HepG2 (cell line): Measurements from ENCODE around the gene MACROH2A1. TPM values are rescaled to one million over a fixed set of nuclear protein-coding genes. Genes with fewer than 3 reads are reported as not detected.
A peak's percentile ranks its signal among the peaks of the same experiment; 100 is the strongest.

Source experiments
- ARID5B ChIP-seq: IDR thresholded peaks from 2 replicates; pipeline ENCODE4 v1.4.0; 2020; ENCODE audit warnings: mild to moderate bottlenecking, missing genetic modification reagents
- ELF4 ChIP-seq: sonication (generic); formaldehyde crosslinking; IDR thresholded peaks from 2 replicates; pipeline ENCODE4 v1.5.0; 2020; ENCODE audit warnings: missing genetic modification reagents, mild to moderate bottlenecking, moderate library complexity, borderline replicate concordance
- HINFP ChIP-seq: sonication (generic); formaldehyde crosslinking; IDR thresholded peaks from 2 replicates; pipeline ENCODE4 v1.4.0; 2020; ENCODE audit warnings: low read depth, mild to moderate bottlenecking, missing genetic modification reagents
- HNF4A ChIP-seq: sonication (generic); formaldehyde crosslinking; IDR thresholded peaks from 2 replicates; pipeline ENCODE4 v1.4.0; 2020; ENCODE audit warnings: missing genetic modification reagents
- MEIS2 ChIP-seq: sonication (generic); formaldehyde crosslinking; IDR thresholded peaks from 2 replicates; pipeline ENCODE4 v1.9.0; 2021; ENCODE audit warnings: mild to moderate bottlenecking, missing genetic modification reagents
- MYPOP ChIP-seq: sonication (generic); formaldehyde crosslinking; IDR thresholded peaks from 2 replicates; pipeline ENCODE4 v1.8.1; 2023; ENCODE audit warnings: mild to moderate bottlenecking, moderate library complexity, missing genetic modification reagents
- NCOA2 ChIP-seq: sonication (generic); formaldehyde crosslinking; IDR thresholded peaks from 2 replicates; pipeline ENCODE4 v1.8.0; 2022; ENCODE audit warnings: inconsistent platforms
- POLR2G ChIP-seq: fragments of 200-400 bp; formaldehyde crosslinking; IDR thresholded peaks from 2 replicates; pipeline ENCODE4 v1.6.1; 2018; ENCODE audit warnings: mild to moderate bottlenecking, low read depth, low read length, moderate library complexity
- RFX1 ChIP-seq: fragments of 450-650 bp; IDR thresholded peaks from 2 replicates; pipeline ENCODE4 v1.6.1; 2017
- SMAD9 ChIP-seq: sonication (generic); formaldehyde crosslinking; IDR thresholded peaks from 2 replicates; pipeline ENCODE4 v1.5.1; 2020; ENCODE audit warnings: mild to moderate bottlenecking, missing genetic modification reagents
- SOX13 ChIP-seq, 3 experiments: fragments of 450-650 bp in 1 of 3; sonication (generic) in 1 of 3; formaldehyde crosslinking in 1 of 3; IDR thresholded peaks in 2 of 3; conservative IDR thresholded peaks in 1 of 3; 2 replicates each; pipeline versions ENCODE4 v1.5.0 to v1.6.1; 2016 to 2020; ENCODE audit warnings: antibody characterized with exemption in 1 of 3, mild to moderate bottlenecking in 1 of 3, missing compliant biosample characterization in 1 of 3, missing genetic modification reagents in 1 of 3, moderate library complexity in 1 of 3
- TIGD3 ChIP-seq: sonication (generic); formaldehyde crosslinking; IDR thresholded peaks from 2 replicates; pipeline ENCODE4 v1.5.1; 2020; ENCODE audit warnings: mild to moderate bottlenecking, missing genetic modification reagents, borderline replicate concordance
- ZNF281 ChIP-seq: sonication (generic); formaldehyde crosslinking; IDR thresholded peaks from 2 replicates; pipeline ENCODE4 v1.4.0; 2020; ENCODE audit warnings: missing genetic modification reagents, borderline replicate concordance
- ZNF552 ChIP-seq: sonication (generic); formaldehyde crosslinking; IDR thresholded peaks from 2 replicates; pipeline ENCODE4 v1.9.0; 2022; ENCODE audit warnings: missing genetic modification reagents, mild to moderate bottlenecking, borderline replicate concordance
- ZNF556 ChIP-seq: sonication (generic); formaldehyde crosslinking; IDR thresholded peaks from 2 replicates; pipeline ENCODE4 v1.4.0; 2020; ENCODE audit warnings: mild to moderate bottlenecking, missing genetic modification reagents, borderline replicate concordance
- ZNF879 ChIP-seq: sonication (generic); formaldehyde crosslinking; IDR thresholded peaks from 2 replicates; pipeline ENCODE4 v1.8.1; 2023; ENCODE audit warnings: missing genetic modification reagents
- polyA plus RNA-seq, 8 experiments: library from polyadenylated mRNA; depleted of rRNA in 3 of 8; stranded (reverse) in 7 of 8; unstranded in 1 of 8; fragments of >200 nt; fragmentation: Illumina TruSeq in 4 of 8; extraction: Trizol in 4 of 8; gene quantifications; 2 replicates each; pipeline versions ENCODE4 v1.2.1 to v1.2.3, GENCODE V29; 2011 to 2016; ENCODE audit warnings: low read depth in 4 of 8, missing spikeins in 1 of 8, mixed read lengths in 1 of 8; ENCODE audit not compliant: insufficient read depth in 1 of 8
- total RNA-seq, 5 experiments: library from RNA; depleted of rRNA; stranded (reverse); fragments of >200 nt; fragmentation: Illumina TruSeq; extraction: Trizol; gene quantifications; 2 replicates each; pipeline ENCODE4 v1.2.3, GENCODE V29; 2016; ENCODE audit warnings: low read depth in 1 of 5

The MACROH2A1 gene
- total and polyA plus RNA-seq, 2 of the 13 experiments (the other 11 are each of a cell fraction or from before 2014, with no cell fraction given), result 69.1 to 158 TPM

GRCh38 chr5:135304352-135305221, 94.4 kb downstream of the MACROH2A1 start (continued):
- TF ChIP-seq HINFP (CRISPR knock-in tag) (0 out of 2 replicates have a peak, but pooled peaks have one; percentile 26), POLR2G (no peak), ELF4 (no peak), MYPOP (0 out of 2 replicates have a peak, but pooled peaks have one; percentile 43), MEIS2 (CRISPR knock-in tag) (no peak), ARID5B (peak; percentile 79), SMAD9 (CRISPR knock-in tag) (no peak), SOX13 (IDR thresholded peaks at IDR 0.05) (peak; percentile 12; the same call in 1 of the 2 replicates), SOX13 (CRISPR knock-in tag; conservative IDR thresholded peaks at IDR 0.05 in 1 of 2, IDR thresholded peaks at IDR 0.05 in 1 of 2) (peak in 1 of 2 experiments; percentile 64; a peak in 2 of 4 replicates), HNF4A (CRISPR knock-in tag) (no peak; the same call in none of the 2 replicates), ZNF879 (CRISPR knock-in tag) (no peak), ZNF281 (CRISPR knock-in tag) (peak; percentile 53; the same call in 1 of the 2 replicates), RFX1 (no peak), TIGD3 (no peak), NCOA2 (CRISPR knock-in tag) (peak; percentile 88), ZNF556 (peak; percentile 61; the same call in 1 of the 2 replicates), ZNF552 (CRISPR knock-in tag) (no peak)
